Measurements from ENCODE around the gene NAV2.

The NAV2 gene

DNA sequence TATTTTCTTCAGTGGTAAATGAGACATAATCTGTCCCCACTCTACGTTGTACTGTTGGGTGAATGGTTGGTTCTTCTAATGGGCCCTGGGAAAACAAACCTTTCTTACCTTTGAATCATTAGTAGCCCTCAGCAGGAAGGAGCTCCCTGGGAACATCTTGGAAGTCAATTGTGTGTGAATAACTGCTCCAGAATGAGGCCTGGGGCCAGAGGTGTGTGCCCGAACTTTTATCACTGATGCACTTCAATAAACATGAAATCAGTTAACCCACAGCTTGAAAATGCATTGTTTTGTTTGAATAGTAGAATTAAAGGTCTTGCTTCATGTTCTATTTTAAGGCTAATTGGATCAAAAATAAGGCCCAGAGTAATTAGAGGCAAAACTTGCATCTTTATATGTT is 67.1 kb downstream of the NAV2 start:
- DNase-seq: no peak

DNA sequence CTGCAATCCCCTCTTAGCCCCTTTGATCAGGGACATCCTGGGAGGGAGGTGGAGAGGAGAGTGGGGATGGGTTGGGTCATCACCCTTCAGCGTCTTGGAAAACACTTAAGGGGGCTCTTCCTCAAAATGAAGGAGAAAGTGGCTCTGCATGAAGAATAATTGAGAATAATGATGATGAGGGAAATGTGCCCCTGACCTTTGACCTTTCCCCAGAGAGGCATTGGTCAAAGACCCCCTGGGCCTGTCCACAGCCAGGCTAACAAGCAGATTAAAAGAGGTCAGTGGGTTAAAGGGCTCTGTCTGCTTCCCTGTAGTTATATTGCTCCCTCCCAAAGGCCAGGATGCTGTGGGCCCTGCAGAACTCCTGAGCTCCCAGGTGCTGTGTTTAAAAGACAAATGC is 68.7 kb downstream of the NAV2 start:
- DNase-seq: no peak

DNA sequence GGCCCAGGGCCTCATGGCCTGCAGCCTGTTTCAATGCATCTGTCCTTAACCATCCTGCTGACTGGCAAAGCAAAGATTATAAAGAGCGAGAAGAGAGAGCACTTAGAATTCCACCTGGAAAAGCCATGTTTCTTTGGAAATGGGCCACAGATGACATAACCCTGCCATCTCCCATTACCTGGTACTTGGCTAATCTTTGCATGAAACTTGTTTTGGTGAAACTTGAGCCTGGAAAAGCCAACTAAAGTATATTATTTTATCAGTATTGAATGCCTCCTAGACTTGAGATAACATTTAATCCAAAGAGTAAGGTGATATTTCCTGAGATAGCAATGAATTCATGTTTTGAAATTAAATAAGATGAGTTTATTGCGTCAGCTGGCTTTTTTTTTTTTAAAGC is 72.6 kb downstream of the NAV2 start:
- no peak for DNase-seq

DNA sequence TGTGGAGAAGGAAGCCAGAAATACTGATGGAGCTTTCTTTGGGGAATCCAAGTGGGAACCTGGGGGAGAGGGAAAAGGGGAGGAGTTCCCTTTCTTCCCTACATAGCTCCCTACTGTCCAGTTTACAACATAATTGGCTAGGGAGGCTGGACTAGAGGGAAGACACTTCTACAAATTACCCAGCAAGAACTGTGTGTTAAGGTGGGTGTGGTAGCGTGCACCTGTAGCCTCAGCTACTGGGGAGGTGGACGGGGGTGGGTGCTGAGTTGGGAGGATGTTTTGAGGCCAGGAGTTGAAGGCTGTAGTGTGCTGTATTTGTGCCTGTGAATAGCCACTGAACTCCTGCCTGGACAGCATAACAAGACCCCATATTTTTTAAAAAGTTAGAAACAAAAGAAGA is 74.0 kb downstream of the NAV2 start:
- DNase-seq: no peak

DNA sequence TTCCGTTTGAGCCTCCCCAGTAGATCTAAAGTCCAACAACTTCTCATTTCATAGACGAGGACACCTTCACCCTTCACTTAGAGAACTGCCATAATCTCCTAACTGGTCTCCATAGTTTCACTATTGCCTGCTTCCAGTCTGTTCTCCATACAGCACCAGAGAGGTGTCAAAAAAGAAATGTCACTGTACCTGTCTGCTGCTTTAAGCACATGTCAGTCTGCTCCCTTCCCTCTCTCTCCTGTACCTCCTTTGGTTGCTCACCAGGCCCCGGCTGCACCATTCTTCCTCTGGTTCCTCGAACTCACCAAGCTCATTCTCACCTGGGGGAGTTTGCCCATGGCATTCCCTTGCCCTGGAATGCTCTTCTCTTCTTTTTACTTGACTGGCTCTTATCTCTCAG is 75.8 kb downstream of the NAV2 start:
- no peak for DNase-seq

DNA sequence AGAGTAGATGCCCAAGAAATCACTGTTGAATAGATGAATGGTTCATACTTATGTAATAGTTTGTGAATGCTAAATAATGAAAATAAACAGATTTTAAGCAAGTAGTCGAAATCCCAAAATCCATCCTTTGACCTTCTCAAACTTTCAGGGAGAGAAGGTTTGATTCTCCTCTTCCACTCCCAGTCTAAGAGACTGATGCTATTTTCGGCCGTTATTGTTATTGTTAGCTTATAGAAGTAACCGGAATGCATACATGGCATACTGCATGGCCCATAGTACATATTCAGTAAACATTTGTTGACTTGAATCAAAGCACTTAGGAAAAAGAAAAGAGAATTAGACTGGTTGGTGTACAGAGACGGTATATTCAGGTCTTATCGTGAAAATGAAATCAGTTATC is 76.6 kb downstream of the NAV2 start:
- no peak for DNase-seq

DNA sequence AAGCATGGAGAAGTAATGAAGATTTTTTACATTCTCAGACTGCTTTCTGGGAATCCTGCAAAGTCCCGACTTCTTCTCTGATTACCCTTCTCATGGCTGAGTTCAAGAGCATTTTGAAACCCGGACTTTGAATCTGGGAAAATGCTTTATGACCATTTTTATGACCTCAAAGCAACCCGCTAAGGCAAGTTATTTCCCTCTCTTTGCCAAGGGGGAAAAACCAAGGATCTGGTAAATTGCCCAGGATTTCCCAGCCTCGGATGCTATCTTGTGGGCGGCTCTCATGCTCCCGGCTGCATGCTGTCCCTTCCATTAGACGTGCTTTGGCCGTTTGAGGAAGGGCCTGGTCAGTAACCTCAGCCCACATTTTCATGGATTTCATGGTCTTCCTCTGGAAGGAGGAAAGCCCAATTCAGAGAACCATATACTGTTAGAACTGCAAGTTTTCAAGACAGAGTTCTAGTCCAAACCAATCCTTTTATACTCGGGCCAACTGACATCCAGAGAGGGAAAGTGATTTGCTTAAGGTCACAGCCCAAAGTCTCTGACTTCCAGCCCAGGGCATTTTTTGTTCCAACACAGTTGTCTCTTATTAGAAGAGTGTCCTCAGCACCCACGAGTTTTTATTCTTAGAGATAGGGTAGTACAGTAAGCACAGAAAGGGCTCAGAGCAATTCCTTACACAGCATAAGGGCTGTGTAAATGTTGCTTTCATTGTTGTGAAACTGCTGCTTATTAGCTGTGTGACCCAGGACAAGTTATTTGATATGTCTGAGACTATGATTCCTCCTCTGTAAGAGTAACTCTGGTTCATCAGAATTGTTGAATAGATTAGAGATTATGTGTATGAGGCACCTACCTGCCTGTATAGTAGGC is 77.4 kb downstream of the NAV2 start:
- no peak for DNase-seq

DNA sequence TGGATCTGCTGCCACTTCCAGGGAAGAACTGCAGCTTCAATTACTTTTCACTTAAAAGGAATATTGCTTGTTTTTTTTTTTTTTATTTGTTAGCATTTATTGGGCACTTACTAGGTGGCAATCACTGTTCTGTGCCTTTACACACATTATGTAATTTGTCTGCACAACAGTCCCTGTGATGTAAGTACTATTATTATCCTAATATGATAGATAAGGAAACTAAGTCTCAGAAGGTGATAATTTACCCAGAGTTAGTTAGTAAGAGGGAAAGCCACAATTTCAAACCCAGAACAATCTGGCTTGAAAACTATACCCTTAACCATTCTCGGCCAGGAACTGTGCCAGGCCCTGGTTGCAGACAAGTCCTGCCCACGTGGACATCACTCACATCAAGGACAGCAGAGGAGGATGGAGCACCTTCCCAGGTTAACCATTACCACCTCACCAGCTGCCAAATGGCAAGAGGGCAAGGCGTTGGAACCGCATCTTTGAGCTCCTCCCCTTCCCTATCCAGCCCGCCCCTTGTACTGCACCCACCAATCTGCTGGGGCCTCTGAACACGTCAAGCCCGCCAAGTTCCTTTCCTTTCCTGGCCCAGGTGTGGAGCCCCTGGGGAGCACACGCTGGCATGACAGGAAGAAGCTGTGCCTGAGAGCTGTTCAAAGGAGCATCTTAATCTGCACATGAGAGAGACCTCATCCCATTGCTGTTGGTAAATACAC is 78.4 kb downstream of the NAV2 start:
- no peak for DNase-seq

DNA sequence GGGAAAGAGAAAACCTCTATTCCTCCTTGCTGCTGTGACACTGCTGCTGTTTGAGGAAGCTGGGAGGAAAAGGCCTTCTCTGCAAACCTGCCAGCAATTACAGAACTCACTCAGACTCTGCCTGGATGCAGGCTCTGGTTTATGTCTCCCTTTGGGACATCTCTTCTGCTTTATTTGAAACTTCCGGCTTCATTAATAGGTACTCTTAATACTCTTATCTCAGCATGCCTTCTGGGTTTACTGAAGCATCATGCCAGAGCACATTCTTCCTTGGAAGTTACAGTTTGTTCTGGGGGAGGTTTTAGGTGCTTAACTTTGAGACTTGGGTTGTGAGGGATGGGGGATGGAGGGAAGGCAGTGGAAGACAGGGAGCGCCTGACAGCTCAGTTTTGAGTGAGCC is 79.9 kb downstream of the NAV2 start:
- DNase-seq: no peak

DNA sequence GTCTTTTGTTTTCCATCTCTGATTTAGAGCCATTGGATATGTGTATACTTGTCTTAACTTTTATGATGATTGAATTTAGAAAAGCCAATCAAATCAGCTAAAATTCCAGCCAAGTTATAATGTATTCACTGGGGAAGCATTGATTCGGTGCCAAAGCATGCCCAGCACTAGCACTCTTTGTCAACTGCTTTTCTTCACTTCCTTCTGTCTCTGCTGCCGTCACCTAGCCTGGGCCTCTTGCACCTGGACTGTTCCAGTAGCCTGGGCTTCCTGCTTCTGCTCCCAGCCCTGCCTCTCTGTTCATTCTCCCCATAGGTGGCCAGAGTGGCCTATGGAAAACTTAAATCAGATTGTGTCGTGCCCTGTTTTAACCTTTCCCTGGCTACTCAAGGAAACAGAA is 80.7 kb downstream of the NAV2 start:
- DNase-seq: no peak

DNA sequence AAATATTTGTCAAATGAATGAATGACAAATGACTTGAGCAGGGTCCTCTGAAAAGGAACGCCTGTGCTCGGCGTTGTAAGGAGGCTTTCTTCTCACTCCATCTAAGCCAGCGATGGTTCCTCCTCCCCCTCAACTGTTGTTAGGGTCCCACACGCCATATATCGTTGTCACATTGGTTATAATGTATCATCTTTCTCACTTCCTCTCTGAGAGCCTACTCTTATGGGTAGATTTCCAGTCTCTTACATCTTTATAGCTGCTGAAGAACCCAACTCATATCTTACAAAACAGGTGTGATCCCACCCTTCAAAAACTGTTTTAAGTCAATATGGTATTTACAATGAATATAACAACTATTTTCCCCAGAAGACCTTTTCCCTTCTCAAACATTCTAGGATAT is 81.5 kb downstream of the NAV2 start:
- DNase-seq: no peak

DNA sequence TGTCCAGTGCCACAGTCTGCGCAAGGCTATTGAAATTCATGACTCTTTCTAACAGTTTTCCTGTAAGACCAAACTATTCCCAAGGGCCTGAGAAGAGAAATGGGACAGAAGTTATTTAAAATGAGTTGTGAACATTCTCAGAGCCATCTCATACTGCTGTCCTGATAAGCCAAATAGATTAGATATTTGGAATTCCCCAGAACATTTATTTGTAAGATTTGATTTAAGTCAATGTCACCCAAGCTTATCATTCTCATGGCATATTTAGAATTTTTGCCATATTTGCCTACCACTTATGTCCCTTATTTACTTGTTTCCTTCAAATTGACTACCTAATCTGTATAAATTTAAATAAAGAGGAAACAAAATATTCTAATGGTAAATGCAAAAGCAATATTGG is 82.4 kb downstream of the NAV2 start:
- no peak for DNase-seq

DNA sequence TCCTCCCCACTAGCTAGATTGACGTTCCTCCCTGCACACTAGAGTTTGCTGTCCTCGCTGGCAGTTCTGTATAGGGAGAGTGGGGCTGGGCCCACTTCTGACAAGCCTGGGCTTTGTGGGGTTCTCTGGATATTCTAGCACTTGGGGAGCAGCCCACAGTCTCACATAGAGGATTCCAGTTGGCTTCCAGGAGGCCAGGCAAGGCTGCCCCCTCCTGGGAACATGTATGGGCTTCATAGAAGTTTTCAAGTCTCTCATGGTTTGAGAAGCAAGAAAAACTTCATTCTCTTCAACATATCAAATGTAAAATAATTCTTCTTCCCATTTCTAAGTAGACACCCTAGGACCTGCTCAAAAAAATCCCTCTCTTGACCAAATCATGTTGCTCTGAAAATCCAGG is 87.5 kb downstream of the NAV2 start:
- no peak for DNase-seq

DNA sequence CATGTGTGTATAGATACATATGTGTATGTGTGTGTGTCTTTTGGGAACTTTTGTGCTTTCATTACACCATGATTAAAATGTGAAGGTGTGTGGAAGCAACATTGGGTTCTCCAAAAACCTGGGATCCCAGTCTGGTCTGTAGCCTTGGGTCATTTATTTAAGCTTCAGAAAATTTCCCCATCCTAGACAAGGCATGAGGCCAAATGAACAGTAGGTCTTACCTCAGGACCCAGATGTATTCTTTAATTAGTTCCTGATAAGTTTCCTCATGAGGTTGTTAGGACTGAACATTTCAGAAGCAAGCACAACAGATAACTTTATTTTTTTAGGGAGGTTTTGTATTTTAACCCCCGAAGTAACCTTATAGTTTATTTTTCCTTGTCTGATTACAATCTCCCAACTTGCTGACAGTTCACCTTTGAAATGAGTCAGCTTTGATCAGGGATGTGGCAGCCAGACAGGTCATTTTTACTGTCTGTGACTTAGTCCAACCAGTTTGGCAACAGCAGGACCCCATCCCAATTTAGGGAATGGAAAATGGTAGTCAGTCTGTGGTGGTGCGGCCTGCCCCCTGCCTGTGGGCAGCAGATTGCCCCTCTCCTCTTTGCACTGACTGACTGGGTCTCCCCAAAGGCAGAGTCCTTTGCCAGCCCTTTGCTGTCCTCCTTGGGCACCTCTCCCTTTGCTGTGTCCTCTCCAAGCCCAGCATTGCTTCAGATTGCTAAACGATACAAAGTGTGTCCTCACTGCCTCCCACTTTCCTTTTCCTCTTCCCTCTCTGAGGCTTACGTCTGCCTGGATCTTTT is 88.3 kb downstream of the NAV2 start:
- DNase-seq: no peak

DNA sequence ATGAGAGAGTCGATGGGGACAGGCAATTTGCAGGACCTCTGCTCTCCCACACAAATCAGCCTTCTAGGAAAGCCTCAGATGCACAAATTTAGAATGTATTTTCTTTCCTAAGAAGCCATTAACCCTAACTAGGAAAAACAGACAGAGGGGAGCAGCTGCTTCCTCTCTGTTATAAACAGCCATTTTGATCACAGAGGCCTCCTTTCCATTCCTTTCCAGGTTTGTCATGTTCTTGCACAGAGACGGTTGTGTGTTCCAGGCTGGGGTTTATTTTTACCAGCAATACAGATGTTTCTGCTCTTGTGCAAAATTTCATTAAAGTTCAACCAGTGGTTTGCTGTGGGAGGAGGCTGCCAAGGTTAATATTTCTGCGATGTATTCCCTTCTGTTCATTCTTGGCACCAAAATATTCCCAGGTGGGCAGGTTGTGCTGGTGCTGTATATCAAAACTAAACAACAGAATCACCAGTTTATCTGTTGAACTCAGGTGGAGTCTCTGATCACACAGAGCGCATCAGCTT is 90.2 kb downstream of the NAV2 start:
- DNase-seq: no peak

DNA sequence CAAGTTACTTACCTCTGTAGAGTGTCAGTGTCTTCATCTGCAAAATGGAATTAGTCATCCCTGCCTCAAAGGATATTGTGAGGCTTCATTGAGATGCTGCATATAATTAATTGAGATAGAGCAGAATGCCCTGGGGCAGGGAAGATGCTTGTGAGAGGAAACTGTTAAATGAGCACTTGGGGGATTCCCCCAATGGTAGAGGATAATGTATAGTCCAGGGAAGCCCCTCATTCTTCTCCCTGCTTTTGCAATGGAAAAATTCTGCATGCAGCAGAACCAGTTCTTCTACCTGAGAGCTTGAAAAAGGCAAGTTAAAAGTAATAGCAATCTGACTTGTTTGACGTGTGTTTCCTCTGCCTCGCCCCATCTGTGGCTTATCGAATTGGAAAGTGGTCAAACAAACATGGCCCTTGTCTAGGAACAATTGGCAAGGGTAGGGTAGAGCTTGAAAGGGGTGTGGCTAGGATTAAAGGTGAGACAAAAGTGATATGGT is 90.9 kb downstream of the NAV2 start:
- DNase-seq: no peak

DNA sequence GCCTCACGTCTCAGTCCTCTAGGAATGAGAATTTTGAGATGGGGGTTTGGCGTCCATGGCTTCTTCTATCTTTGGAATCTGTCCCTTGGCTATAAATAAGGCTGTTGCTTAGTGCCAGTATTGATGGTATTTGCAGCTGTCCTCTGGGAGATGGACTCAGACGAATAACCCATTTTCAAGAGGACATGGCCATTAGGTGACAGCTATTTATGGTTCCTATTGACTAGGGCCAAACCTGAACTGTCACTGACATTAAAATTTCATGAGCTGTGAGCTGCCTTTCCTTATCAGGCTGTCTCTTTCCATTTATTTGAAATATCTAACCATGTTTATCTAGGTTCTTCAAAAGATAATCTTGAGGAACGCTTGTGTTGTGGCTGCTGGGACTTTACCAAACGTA is 92.7 kb downstream of the NAV2 start:
- no peak for DNase-seq

DNA sequence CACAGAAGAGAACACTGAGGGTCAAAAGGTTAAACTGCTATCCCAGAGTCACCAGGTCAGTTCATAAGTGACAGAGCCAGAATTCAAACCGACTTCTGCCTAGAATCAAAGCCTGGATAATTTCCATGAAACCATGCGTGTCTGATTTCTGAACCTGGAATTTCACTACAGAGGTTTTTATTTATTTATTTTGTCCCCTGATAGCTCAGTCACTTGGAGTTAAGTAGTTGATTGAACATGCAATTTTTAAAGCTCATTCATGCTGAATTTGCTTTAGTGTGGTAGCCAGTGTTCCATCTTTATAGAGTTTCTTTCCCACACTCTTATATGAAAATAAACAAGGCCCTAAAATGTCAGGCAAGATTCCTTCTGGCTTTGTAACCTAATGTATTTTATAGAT is 93.2 kb downstream of the NAV2 start:
- no peak for DNase-seq

DNA sequence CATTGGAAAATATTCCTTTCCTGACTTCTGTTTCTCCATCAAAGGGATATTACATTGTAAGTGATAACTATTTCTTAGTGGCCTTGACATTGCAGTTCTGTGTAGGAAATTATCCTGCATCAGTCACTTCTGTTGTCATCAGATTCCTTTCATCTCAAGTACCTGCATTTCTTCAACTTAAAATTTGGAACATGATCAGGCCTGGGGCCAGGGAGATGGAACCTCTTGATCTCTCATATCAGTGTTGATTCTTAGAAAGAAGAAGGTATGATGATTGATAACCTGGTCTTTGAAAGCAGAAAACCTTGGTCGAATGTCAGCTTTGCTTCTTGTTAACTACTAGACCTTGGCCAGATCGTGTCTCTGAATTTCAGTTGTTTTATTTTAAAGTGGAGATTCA is 93.6 kb downstream of the NAV2 start:
- no peak for DNase-seq

DNA sequence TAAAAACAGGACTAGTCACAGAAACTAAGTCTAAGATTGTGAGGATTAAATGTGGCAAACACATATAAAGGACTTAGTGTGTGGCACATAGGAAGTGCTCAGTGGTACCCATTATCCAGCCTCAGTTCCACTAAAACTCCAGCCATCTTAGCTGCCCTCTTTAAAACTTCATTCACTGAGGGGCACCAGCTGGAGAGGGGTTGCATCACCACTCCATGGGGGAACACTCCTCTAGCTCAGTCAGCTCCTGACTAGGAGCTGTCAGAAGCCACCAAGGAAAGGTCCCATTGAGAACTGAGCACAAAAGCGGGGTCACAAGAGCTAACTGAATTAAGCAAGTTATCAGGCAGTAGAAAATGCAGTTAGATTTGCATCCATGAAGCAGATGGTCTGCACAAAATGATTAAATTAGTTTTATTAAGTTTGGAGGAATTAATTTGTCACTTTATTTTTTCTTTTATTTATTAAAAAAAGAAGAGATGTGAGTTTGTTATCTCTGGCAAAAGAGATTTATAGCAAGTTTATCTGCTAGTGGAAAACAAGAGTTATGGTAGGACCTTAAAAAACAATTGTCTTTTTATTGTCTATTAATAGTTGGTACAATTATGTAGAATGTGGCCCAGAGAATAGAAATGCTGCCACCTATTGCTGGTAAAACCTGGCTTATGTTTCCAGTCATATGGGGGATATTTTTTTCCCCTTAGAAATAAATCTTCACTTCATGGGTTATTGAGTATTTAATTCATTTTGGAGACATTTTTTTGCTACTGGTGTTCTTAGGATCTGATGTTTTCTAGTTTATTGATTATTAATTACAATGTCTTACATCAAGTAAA is 95.7 kb downstream of the NAV2 start:
- no peak for DNase-seq

DNA sequence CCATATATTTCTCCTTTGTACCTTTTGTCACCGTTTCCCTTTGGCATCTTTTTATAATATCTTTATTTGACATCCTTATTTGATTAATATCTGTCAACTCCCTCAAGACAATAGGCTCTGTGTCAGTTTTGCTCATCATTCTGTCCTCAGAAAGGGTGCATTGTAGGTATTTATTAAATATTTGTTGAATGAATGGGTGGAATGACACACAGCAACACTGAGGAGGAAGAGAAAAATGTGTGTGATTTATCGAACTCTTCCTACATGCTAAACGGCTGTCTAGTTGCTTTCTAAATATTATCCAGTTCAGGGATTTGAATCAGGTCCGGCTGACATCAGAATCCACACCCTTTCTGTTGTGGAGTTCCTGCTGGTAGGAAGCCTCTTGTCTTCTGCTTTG is 98.2 kb downstream of the NAV2 start:
- DNase-seq: no peak

DNA sequence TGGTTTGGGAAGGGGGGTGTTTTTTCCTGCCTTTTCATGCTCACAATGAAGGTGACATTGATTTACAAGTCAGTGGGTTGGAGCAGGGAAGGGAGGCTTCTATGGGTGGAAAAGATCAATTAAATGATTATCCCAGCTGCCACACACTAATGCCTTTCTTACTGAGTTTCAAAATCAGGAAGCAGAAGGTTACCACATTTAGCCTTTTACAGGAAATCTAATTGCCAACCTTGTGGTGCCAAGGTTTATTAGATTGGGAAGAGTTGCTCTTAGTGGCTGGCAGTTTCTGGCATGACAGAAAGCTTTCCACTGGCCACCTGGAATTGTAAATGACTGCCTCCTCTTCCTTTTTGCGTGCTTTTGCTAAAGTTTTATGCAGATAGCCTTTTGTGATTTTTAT is 98.7 kb downstream of the NAV2 start:
- no peak for DNase-seq

Measured in NCI-H1930 (cell line).